IMR-90 (cell line): Measurements from ENCODE around the gene TRAPPC10. TPM values are rescaled to one million over a fixed set of nuclear protein-coding genes. Genes with fewer than 3 reads are reported as not detected.

Source experiments
- ATAC-seq: fragments of 200-7000 bp; cut with Tn5 transposase; 2 replicates; pipeline ENCODE4 v1.9.1; 2020; ENCODE audit warnings: low read depth, mild to moderate bottlenecking, moderate library complexity
- BruUV-seq: library from RNA; stranded (reverse); fragments of 400-500 nt; replicated peaks from 2 replicates; lab custom pipeline; 2021; lab: Mats Ljungman, UMichigan
- CTCF ChIA-PET: fragments of 300-600 bp; formaldehyde crosslinking; extraction: SDS; loops from one replicate; lab custom pipeline; 2021; ENCODE audit warnings: antibody characterized with exemption; lab: Yijun Ruan, JAX
- POLR2A ChIA-PET: fragments of 300-600 bp; sonication (Branson Sonifier 250); formaldehyde crosslinking; loops from one replicate; lab custom pipeline; 2022; ENCODE audit warnings: antibody characterized with exemption; ENCODE audit not compliant: unreplicated experiment; lab: Charles Lee
- DNase-seq: peaks from one replicate; pipeline ENCODE4 v3.0.0; 2013
- H2AFZ ChIP-seq: replicated peaks from 2 replicates; pipeline ENCODE3; 2013; ENCODE audit warnings: low read length, mild to moderate bottlenecking; ENCODE audit not compliant: poor library complexity
- H2AK5ac ChIP-seq: 2 replicates; pipeline ENCODE4 v1.6.1; 2013; ENCODE audit warnings: low read depth, low read length, inconsistent platforms
- H2AK9ac ChIP-seq: replicated peaks from 2 replicates; pipeline ENCODE3; 2013; ENCODE audit warnings: mild to moderate bottlenecking, low read depth, low read length, moderate library complexity; ENCODE audit not compliant: poor library complexity
- H2BK120ac ChIP-seq: 2 replicates; pipeline ENCODE4 v1.6.1; 2013; ENCODE audit warnings: low read depth, low read length, inconsistent platforms
- H2BK15ac ChIP-seq: 3 replicates; pipeline ENCODE4 v1.6.1; 2013; ENCODE audit warnings: low read depth, low read length, inconsistent platforms
- H2BK20ac ChIP-seq: 2 replicates; pipeline ENCODE4 v1.6.1; 2013; ENCODE audit warnings: low read depth, mild to moderate bottlenecking, inconsistent platforms, low read length, moderate library complexity
- H2BK5ac ChIP-seq: 2 replicates; pipeline ENCODE4 v1.6.1; 2013; ENCODE audit warnings: mild to moderate bottlenecking, low read depth, low read length, inconsistent platforms; ENCODE audit not compliant: poor library complexity, severe bottlenecking
- H3K14ac ChIP-seq: replicated peaks from 2 replicates; pipeline ENCODE4 v1.6.1; 2013; ENCODE audit warnings: low read depth, low read length, inconsistent platforms
- H3K18ac ChIP-seq: 2 replicates; pipeline ENCODE4 v1.6.1; 2013; ENCODE audit warnings: low read depth, low read length, control low read depth
- H3K23ac ChIP-seq: 2 replicates; pipeline ENCODE4 v1.6.1; 2013; ENCODE audit warnings: low read depth, low read length, inconsistent platforms
- H3K27ac ChIP-seq: 2 replicates; pipeline ENCODE4 v1.5.1; 2013; ENCODE audit warnings: mild to moderate bottlenecking, control low read depth, low read length; ENCODE audit not compliant: insufficient read depth
- H3K27me3 ChIP-seq: 2 replicates; pipeline ENCODE4 v1.6.1; 2013; ENCODE audit warnings: low read length; ENCODE audit not compliant: control insufficient read depth, insufficient read depth
- H3K36me3 ChIP-seq: 2 replicates; pipeline ENCODE4 v1.6.1; 2013; ENCODE audit warnings: low read length, mixed read lengths; ENCODE audit not compliant: control insufficient read depth, insufficient read depth
- H3K4ac ChIP-seq: 2 replicates; pipeline ENCODE4 v1.6.1; 2013; ENCODE audit warnings: low read depth, low read length, inconsistent platforms
- H3K4me1 ChIP-seq: 2 replicates; pipeline ENCODE4 v1.6.1; 2013; ENCODE audit warnings: low read length, mixed read lengths; ENCODE audit not compliant: control insufficient read depth, insufficient read depth
- H3K4me2 ChIP-seq: 2 replicates; pipeline ENCODE4 v1.6.1; 2013; ENCODE audit warnings: low read depth, mild to moderate bottlenecking, control low read depth, low read length, moderate library complexity
- H3K4me3 ChIP-seq: 2 replicates; pipeline ENCODE4 v1.5.1; 2013; ENCODE audit warnings: low read depth, mild to moderate bottlenecking, control low read depth, low read length, moderate library complexity; ENCODE audit not compliant: insufficient read depth
- H3K56ac ChIP-seq: 2 replicates; pipeline ENCODE4 v1.6.1; 2013; ENCODE audit warnings: low read length, inconsistent platforms; ENCODE audit not compliant: insufficient read depth; ENCODE audit errors: extremely low read depth
- H3K79me1 ChIP-seq, 2 experiments: 2 replicates each; pipeline ENCODE4 v1.6.1; 2013; ENCODE audit warnings: low read length in 2 of 2, inconsistent platforms in 1 of 2, low read depth in 1 of 2
- H3K9ac ChIP-seq: 2 replicates; pipeline ENCODE4 v1.6.1; 2013; ENCODE audit warnings: low read depth, low read length, control low read depth
- H3K9me1 ChIP-seq: 2 replicates; pipeline ENCODE4 v1.6.1; 2013; ENCODE audit warnings: low read length, inconsistent platforms; ENCODE audit not compliant: insufficient read depth
- H3K9me3 ChIP-seq: 2 replicates; pipeline ENCODE4 v1.6.1; 2013; ENCODE audit warnings: low read length; ENCODE audit not compliant: control insufficient read depth, insufficient read depth
- H4K20me1 ChIP-seq: 2 replicates; pipeline ENCODE4 v1.6.1; 2013; ENCODE audit warnings: low read length, inconsistent platforms; ENCODE audit not compliant: insufficient read depth
- H4K5ac ChIP-seq: 2 replicates; pipeline ENCODE4 v1.6.1; 2013; ENCODE audit warnings: mild to moderate bottlenecking, low read depth, low read length, control low read depth
- H4K8ac ChIP-seq, 2 experiments: 2 replicates each; pipeline ENCODE4 v1.6.1; 2013; ENCODE audit warnings: low read depth in 2 of 2, low read length in 2 of 2, control low read depth in 1 of 2, inconsistent platforms in 1 of 2
- H4K91ac ChIP-seq: 2 replicates; pipeline ENCODE4 v1.6.1; 2013; ENCODE audit warnings: low read depth, low read length, inconsistent platforms; ENCODE audit not compliant: insufficient read depth
- BHLHE40 ChIP-seq: fragments of 150-350 bp; IDR thresholded peaks from 2 replicates; pipeline ENCODE4 v1.6.1; 2016; ENCODE audit warnings: mild to moderate bottlenecking, low read depth, low read length
- SMC3 ChIP-seq: fragments of 150-350 bp; IDR thresholded peaks from 2 replicates; pipeline ENCODE4 v1.6.1; 2016; ENCODE audit warnings: low read depth, mild to moderate bottlenecking, antibody characterized with exemption, low read length, moderate library complexity
- WGBS, 2 experiments: methylation state at CpG; one replicate each; pipeline versions ENCODE4 v1.1.5 to v1.1.7; 2013; ENCODE audit warnings: missing lambda C conversion rate in 2 of 2; ENCODE audit not compliant: insufficient read length in 1 of 2; ENCODE audit errors: extremely low coverage in 2 of 2; 5-methylcytosine and 5-hydroxymethylcytosine counted together
- dilution Hi-C: fragments of 300-500 bp; cut with HindIII; formaldehyde crosslinking; loops from one replicate; pipeline ENCODE4 v1.14.3; 2018; ENCODE audit warnings: low sequenced_read_pairs; ENCODE audit not compliant: unreplicated experiment
- in situ Hi-C: fragments of 300-500 bp; cut with MboI; formaldehyde crosslinking; loops from 3 replicates; pipeline ENCODE4 v1.14.3; 2019; ENCODE audit warnings: low sequenced_read_pairs, inconsistent platforms, mixed read lengths
- intact Hi-C: fragments of 100-400 bp; cut with micrococcal nuclease; formaldehyde crosslinking; loops from 2 replicates; pipeline ENCODE4 v1.10.0; 2022
- polyA plus RNA-seq, 3 experiments: library from polyadenylated mRNA; depleted of rRNA; stranded (reverse); fragments of >200 nt; gene quantifications; 2 replicates each; pipeline ENCODE4 v1.2.3, GENCODE V29; 2012; ENCODE audit warnings: low replicate concordance in 1 of 3
- total RNA-seq: library from RNA; depleted of rRNA; stranded (reverse); fragments of >200 nt; gene quantifications from 2 replicates; pipeline ENCODE4 v1.2.3, GENCODE V29; 2012
- TF ChIP-seq, protein P1 (sequence below): conservative IDR thresholded peaks from 2 replicates; pipeline ENCODE4 v1.5.1; 2012; ENCODE audit warnings: mild to moderate bottlenecking, low read depth, low read length, improper control_type of control experiment
- TF ChIP-seq, protein P2 (sequence below): fragments of 150-350 bp; IDR thresholded peaks from 2 replicates; pipeline ENCODE4 v1.6.1; 2016; ENCODE audit warnings: low read depth, mild to moderate bottlenecking, low read length, moderate library complexity, borderline replicate concordance

Gene TRAPPC10
- total and polyA plus RNA-seq, 2 of the 4 experiments (the other 2 are of a cell fraction): 17.8 to 18.1 TPM

DNA sequence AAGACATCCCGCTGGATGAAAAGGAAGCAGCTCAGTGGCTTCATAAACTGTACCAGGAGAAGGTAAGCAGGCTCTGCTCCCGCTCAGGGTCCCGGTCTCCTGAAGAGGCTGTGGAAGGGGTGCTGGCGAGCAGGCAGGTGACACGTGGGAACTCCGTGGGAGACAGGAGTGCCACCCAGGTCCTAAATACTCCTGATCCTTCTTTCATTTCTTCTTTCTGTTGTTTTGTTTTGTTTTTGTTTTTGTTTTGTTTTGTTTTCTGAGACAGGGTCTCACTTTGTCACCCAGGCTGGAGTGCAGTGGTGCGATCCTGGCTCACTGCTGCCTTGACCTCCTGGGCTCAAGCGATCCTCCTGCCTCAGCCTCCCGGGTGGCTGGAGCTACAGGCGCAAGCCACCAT lies 34.0 kb upstream of the TRAPPC10 start:
- in situ Hi-C loops (no loop called here), intact Hi-C loops (no loop called here), dilution Hi-C loops (no loop called here)
- Histone ChIP-seq H3K9me3 (no peaks in the 10 kb centered on the region), H3K56ac (no peak overlapping the region), H3K36me3 (peaks cover 20% of the 10 kb centered on the region), H4K20me1 (peaks cover 9% of the 10 kb centered on the region), H3K18ac (no peak overlapping the region), H2BK15ac (no peak overlapping the region), H2BK120ac (no peak overlapping the region), H4K5ac (no peak overlapping the region), H3K27ac (no peak overlapping the region), H3K9ac (no peak overlapping the region), H3K23ac (no peak overlapping the region), H3K79me1 (peaks cover 0 to 8% of the 10 kb centered on the region in 2 experiments; a peak in 2 of 4 replicates), H2BK5ac (no peak overlapping the region), H3K4me1 (peaks cover 2% of the 10 kb centered on the region; the same call in 1 of the 2 replicates), H3K4ac (no peak overlapping the region), H2BK20ac (no peak overlapping the region), H3K4me2 (no peak overlapping the region), H4K91ac (no peak overlapping the region), H4K8ac (no peak overlapping the region), H2AK5ac (no peak overlapping the region), H2AFZ (no peak overlapping the region), H3K14ac (no peak overlapping the region), H3K4me3 (no peak overlapping the region), H2AK9ac (no peak overlapping the region), H3K9me1 (peaks cover 5% of the 10 kb centered on the region), H3K27me3 (no peaks in the 10 kb centered on the region)
- POLR2A ChIA-PET: no interaction called here
- TF ChIP-seq, protein P1, sequence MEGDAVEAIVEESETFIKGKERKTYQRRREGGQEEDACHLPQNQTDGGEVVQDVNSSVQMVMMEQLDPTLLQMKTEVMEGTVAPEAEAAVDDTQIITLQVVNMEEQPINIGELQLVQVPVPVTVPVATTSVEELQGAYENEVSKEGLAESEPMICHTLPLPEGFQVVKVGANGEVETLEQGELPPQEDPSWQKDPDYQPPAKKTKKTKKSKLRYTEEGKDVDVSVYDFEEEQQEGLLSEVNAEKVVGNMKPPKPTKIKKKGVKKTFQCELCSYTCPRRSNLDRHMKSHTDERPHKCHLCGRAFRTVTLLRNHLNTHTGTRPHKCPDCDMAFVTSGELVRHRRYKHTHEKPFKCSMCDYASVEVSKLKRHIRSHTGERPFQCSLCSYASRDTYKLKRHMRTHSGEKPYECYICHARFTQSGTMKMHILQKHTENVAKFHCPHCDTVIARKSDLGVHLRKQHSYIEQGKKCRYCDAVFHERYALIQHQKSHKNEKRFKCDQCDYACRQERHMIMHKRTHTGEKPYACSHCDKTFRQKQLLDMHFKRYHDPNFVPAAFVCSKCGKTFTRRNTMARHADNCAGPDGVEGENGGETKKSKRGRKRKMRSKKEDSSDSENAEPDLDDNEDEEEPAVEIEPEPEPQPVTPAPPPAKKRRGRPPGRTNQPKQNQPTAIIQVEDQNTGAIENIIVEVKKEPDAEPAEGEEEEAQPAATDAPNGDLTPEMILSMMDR: no peak
- TF ChIP-seq BHLHE40 (no peak), SMC3 (no peak)
- TF ChIP-seq, protein P2, sequence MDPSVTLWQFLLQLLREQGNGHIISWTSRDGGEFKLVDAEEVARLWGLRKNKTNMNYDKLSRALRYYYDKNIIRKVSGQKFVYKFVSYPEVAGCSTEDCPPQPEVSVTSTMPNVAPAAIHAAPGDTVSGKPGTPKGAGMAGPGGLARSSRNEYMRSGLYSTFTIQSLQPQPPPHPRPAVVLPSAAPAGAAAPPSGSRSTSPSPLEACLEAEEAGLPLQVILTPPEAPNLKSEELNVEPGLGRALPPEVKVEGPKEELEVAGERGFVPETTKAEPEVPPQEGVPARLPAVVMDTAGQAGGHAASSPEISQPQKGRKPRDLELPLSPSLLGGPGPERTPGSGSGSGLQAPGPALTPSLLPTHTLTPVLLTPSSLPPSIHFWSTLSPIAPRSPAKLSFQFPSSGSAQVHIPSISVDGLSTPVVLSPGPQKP: no peak
- DNase-seq: no peak
- CTCF ChIA-PET: no interaction called here
- BruUV-seq: no TSS peak
- WGBS, 2 experiments: no CpG with 5 or more reads among the region's 10 CpGs
- ATAC-seq: no peak
